Gastroesophageal sphincter (tissue), 3 donors: ENCODE data around the gene PGM2.

Experiments used
- CTCF ChIP-seq, 4 experiments: fragments of 200-600 bp in 2 of 4; fragments of 450-650 bp in 2 of 4; sonication (generic) in 1 of 4; IDR thresholded peaks; one replicate each; pipeline ENCODE4 v1.5.1; 2017 to 2019; ENCODE audit warnings: antibody characterized with exemption in 4 of 4, mild to moderate bottlenecking in 2 of 4, moderate library complexity in 2 of 4
- EP300 ChIP-seq: sonication (generic); formaldehyde crosslinking; IDR thresholded peaks from one replicate; pipeline ENCODE4 v1.6.1; 2017; ENCODE audit warnings: antibody characterized with exemption, mild to moderate bottlenecking
- POLR2A ChIP-seq, 2 donors: fragments of 450-650 bp; IDR thresholded peaks; one replicate each; pipeline ENCODE4 v1.6.1; 2017; ENCODE audit warnings: antibody characterized with exemption in 2 of 2, mild to moderate bottlenecking in 2 of 2, moderate library complexity in 1 of 2

- no peak for TF ChIP-seq CTCF (IDR thresholded peaks at IDR 0.05)
- no peak for TF ChIP-seq POLR2A (IDR thresholded peaks at IDR 0.05)
- no peak for TF ChIP-seq EP300
These were observed 555 bp upstream of the PGM2 start for GRCh38 chr4:37825968-37826294.
